Stimulated activated memory B cell treated with anti-CD40 and anti-IgM and Interleukin-4, amounts not matched to agents 10 μg/mL and 1 μg/mL and 100 μg/mL, for 72 hours (primary cell): ENCODE measurements around the gene GPR183.

Experiments used
- ATAC-seq: fragments of 150-1000 bp; cut with Tn5 transposase; 2 replicates; pipeline ENCODE4 v1.10.0; 2021
- H3K27ac Mint-ChIP-seq: one replicate; pipeline ENCODE4 v1.8.0; 2022; ENCODE audit warnings: mild to moderate bottlenecking, mixed read lengths
- H3K27me3 Mint-ChIP-seq: one replicate; pipeline ENCODE4 v1.8.0; 2022; ENCODE audit warnings: mixed read lengths
- H3K36me3 Mint-ChIP-seq: one replicate; pipeline ENCODE4 v1.8.0; 2022; ENCODE audit warnings: mixed read lengths
- H3K4me1 Mint-ChIP-seq: one replicate; pipeline ENCODE4 v1.8.0; 2022; ENCODE audit warnings: mixed read lengths
- H3K4me3 Mint-ChIP-seq: one replicate; pipeline ENCODE4 v1.8.0; 2022; ENCODE audit warnings: mild to moderate bottlenecking, moderate library complexity, mixed read lengths
- H3K9me3 Mint-ChIP-seq: one replicate; pipeline ENCODE4 v1.8.0; 2022; ENCODE audit warnings: mixed read lengths

GPR183 gene, protein sequence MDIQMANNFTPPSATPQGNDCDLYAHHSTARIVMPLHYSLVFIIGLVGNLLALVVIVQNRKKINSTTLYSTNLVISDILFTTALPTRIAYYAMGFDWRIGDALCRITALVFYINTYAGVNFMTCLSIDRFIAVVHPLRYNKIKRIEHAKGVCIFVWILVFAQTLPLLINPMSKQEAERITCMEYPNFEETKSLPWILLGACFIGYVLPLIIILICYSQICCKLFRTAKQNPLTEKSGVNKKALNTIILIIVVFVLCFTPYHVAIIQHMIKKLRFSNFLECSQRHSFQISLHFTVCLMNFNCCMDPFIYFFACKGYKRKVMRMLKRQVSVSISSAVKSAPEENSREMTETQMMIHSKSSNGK

DNA sequence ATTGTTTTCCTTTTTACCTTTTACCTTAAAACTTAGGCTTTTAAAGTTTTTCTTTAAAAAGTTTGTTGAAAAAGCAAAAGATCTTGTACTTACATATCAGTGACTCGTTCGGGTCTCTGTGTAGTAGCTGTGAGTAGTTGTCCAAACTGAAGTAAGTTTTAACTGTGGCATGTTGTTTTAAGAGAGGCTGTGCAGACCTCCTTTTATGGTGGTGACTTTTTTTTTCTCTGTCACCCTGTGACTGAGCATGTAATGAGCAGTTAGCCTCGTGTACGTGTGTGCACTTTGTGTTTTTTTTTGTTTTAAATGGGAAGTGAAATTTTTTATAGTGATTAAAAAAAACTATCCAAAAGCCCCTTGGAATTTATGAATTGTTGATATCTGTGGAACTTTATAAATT is at the start of gene GPR183:
TSS of gene GPR183 (minus strand) at position 153 of the 400 bp plus-strand sequence. CDS start 11,254 bp downstream, outside the sequence.
- Mint-ChIP-seq H3K9me3 (no peaks in the 10 kb centered on the region), H3K27me3 (no peaks in the 10 kb centered on the region), H3K36me3 (peaks cover 47% of the 10 kb centered on the region), H3K4me3 (peak within 1 kb of the TSS; percentile 97), H3K4me1 (peaks cover 74% of the 10 kb centered on the region), H3K27ac (peak within 1 kb of the TSS; percentile 77)
- peak; percentile 90 for ATAC-seq

DNA sequence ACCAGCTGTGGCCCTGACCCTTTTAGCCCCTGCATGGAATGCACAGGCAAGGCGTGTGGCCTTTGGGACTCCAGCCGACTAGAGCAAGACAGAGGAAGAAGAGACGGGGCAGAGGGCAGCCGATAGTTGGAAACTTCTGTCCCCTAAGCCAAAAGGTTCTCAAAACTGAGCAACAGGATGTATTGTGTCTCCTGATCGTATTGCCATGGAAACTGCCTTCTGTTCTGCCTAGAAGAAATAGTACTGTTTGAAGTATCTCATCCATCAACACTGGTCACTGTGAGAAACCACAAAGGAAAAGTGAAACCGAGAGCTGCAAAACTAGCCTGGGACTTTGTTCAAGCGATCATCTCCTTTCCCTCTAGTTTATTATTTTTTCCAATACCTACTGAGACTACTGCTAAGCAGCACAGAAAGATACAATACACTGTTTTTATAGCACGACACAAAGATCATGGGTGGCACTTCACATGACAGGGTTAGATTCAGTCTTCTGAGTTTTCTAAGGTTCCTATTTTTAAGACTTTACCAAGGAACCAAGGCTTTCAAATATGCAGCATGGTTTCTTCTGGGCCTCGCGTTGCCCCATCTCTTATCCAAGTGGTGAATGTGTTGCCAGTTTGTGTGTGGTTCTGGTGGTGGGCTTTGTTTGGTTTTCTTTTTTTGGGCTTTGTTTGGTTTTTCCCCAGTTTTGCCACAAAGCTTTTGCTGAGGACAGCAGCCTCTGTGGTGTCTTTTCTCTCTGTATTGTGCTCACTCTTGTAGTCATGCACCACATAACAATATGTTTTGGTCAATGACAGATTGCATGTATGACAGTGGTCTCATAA is 49.3 kb upstream of the GPR183 start:
- ATAC-seq, result peak; percentile 71
- Mint-ChIP-seq H3K4me3 (peak overlapping the region; percentile 65), H3K4me1 (peaks cover 97% of the 10 kb centered on the region), H3K27ac (peak overlapping the region; percentile 97), H3K27me3 (no peaks in the 10 kb centered on the region), H3K9me3 (no peaks in the 10 kb centered on the region), H3K36me3 (peaks cover 40% of the 10 kb centered on the region)

DNA sequence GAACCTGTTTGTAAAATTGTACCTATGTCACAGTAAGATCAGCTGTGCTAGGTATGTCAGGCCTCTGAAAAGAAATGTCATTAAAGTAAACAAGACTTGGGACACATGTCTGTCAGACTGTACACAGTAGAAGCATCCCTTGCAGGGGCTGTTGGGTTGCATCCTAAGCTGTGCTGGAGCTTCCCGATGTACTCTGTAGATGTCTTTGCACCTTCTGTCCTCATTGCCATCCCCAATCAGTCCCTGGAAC is 48.7 kb upstream of the GPR183 start:
- Mint-ChIP-seq H3K36me3 (peaks cover 35% of the 10 kb centered on the region), H3K4me3 (peak overlapping the region; percentile 65), H3K27ac (peak overlapping the region; percentile 97), H3K9me3 (no peaks in the 10 kb centered on the region), H3K4me1 (peaks cover 98% of the 10 kb centered on the region), H3K27me3 (no peaks in the 10 kb centered on the region)
- ATAC-seq, result no peak

DNA sequence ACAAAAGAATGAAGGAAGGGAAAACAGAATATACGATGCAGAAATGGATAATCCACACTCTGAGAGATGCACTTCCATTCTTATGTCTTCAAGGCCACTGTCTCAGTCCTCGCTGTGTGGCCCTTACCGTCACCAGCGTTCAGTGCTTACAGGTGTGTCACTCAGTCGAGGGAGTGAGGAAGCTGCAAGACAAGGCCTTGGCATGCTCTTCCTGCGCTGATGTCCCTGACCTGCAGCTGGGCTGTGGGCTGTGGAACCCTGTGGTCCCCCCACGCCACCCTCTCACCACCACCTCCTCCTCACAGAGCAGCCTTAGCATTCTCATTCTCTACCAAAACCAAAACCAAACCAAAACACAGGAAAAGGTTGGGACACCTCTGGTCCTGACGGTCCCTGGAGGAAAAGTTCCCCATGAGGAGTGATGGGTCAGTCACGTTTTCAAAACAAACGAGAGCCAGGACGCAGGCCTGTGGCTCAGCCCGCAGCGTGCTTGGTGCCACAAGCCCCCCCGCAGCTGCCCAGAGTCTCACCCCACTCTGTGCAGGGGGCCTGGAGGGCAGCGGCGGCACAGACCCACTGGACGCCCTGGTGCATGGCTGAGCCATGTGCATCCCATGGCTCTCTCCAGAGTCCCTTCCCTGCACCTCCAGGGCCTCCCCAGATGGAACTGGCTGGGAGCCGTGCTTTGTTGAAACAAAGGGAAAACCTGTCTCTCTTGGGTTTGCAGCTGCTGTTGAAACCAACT is 48.2 kb upstream of the GPR183 start:
- H3K27me3 Mint-ChIP-seq, result no peaks in the 10 kb centered on the region
- H3K9me3 Mint-ChIP-seq, result no peaks in the 10 kb centered on the region
- peaks cover 98% of the 10 kb centered on the region for H3K4me1 Mint-ChIP-seq
- H3K27ac Mint-ChIP-seq, result peak overlapping the region; percentile 97
- peaks cover 33% of the 10 kb centered on the region for H3K36me3 Mint-ChIP-seq
- ATAC-seq, result no peak
- H3K4me3 Mint-ChIP-seq, result peak overlapping the region; percentile 65

DNA sequence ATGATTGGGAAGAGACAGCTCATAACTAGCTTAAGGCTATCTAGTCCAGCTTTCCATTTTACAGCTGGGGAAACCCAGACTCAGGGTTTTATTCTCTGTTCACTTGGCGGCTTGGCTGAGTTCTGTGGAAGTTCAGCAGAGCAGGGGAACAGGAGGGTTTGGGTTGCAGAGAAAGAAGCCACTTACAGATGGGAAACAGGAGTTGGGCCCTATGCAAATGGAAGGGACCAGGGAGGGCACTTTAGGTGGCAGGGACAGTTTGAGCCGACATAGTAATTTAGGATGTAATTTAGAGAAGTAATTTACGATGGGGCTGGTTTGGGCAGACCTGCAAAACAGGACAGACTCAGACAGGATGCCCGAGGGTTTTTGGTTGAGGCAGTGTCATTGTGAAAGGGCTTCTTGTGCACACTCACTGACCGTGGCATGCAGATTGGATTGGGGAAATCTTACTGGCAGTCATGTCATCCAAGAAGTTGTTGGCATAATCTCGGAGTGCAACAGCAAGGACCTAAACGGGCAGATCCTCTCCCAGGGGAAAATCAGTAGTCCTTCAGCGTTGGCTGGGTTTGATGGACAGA is 47.3 kb upstream of the GPR183 start:
- Mint-ChIP-seq H3K9me3 (no peaks in the 10 kb centered on the region), H3K4me1 (peaks cover 93% of the 10 kb centered on the region), H3K36me3 (peaks cover 36% of the 10 kb centered on the region), H3K27ac (peak overlapping the region; percentile 97), H3K27me3 (no peaks in the 10 kb centered on the region), H3K4me3 (peak overlapping the region; percentile 74)
- ATAC-seq, result peak; percentile 81

DNA sequence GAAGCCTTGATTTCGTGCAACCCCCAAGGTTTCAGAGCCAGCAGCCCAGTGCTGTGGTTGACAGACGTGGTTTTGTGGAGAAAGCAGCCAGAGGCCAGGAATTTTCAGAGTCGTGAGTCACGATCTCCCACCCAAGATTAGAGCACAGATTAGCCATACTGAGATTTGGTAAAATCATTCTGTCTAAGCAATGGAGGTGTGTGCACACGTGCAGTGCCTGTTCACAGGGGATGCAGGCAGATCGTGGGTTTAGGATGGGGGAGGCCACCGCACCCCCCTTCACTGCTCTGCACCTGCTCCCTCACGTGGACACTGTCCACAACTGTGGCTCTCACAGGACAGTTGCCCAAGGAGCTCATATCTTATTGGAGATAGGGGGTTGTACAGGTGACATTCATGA is 46.6 kb upstream of the GPR183 start:
- H3K27me3 Mint-ChIP-seq, result no peaks in the 10 kb centered on the region
- peaks cover 40% of the 10 kb centered on the region for H3K36me3 Mint-ChIP-seq
- peak overlapping the region; percentile 97 for H3K27ac Mint-ChIP-seq
- peak; percentile 17 for ATAC-seq
- peak overlapping the region; percentile 74 for H3K4me3 Mint-ChIP-seq
- H3K4me1 Mint-ChIP-seq, result peaks cover 93% of the 10 kb centered on the region
- H3K9me3 Mint-ChIP-seq, result no peaks in the 10 kb centered on the region

DNA sequence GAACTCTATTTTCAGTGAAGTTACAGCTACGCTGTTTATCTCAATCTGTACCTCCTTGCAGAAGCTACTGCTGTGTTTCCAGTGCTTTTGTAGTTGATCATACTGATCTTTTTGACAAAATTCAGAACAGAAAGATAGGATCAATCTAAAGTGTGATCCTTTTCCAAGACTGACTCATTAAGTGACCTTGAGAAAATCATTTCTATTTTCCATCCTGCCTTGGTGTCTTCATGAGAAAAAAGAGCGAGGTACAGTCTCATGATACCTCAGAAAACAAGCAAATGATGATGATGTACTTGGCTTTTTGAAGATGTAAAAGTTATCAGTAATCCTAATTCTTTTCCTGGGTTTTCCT is 46.0 kb upstream of the GPR183 start:
- Mint-ChIP-seq H3K9me3 (no peaks in the 10 kb centered on the region), H3K27me3 (no peaks in the 10 kb centered on the region), H3K4me3 (no peak overlapping the region), H3K4me1 (peaks cover 93% of the 10 kb centered on the region), H3K36me3 (peaks cover 40% of the 10 kb centered on the region), H3K27ac (peak overlapping the region; percentile 97)
- no peak for ATAC-seq

DNA sequence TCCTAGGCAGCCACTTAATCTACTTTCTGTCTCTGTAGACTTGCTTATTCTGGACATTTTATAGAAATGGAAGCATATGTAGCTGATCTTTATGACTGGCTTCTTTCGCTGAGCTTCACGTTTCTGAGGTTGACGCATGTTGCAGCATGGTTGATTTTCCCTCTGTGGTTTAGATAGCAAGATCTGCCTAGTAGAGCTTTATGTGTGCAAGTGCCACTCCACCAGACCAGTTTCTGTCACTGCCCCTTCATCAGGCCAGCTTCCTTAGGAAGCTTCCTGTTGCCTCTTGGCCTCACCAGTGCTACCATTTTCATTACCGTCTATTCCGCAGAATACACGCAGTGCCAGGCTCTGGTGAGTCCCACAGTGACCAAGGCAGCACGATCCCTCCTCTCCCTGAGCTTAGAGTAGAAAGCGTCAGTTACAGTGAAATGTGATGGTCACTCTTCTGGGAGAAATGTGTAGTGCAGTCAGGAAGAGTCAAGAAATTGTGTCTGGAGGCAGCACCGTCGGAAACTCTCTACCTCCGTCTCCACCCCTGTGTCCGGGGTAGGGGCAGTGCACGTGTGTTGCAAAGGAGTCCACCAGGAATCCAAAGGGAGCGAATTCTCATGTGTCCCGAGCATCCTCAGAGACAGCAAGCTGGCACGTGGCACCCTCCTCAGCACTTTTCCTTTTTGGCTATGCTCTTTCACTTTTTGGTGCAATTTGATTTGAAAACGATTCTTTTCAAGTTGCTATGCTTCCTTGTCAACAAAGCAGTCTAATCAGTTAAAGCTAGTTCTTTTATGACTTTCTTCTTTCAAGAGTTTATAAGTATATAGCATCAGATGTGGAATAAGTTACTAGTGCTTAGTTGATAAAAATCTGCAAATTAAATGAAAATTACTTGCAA is 45.4 kb upstream of the GPR183 start:
- H3K9me3 Mint-ChIP-seq, result no peaks in the 10 kb centered on the region
- no peak for ATAC-seq
- H3K4me3 Mint-ChIP-seq, result no peak overlapping the region
- peak overlapping the region; percentile 97 for H3K27ac Mint-ChIP-seq
- H3K36me3 Mint-ChIP-seq, result peaks cover 42% of the 10 kb centered on the region
- no peaks in the 10 kb centered on the region for H3K27me3 Mint-ChIP-seq
- peaks cover 93% of the 10 kb centered on the region for H3K4me1 Mint-ChIP-seq

DNA sequence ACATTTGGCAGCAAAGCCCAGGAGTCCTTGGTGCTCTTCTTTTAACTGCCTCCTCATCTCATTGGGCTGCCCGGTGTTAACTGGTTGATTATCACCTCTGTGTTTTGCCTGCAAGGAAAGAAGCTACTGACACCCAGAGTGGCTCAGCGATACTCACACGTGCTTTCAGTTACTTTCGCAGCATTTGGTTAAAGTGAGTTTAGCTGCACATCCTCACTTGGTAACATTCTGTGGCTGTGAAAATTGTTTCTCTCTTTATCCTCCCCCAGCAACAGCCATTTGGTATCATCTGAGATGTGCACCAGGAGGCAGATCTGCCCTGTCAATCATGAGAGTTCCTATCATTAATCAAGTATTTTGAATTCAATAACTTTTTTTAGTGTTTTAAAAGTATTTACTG is 44.6 kb upstream of the GPR183 start:
- no peak for ATAC-seq
- no peaks in the 10 kb centered on the region for H3K9me3 Mint-ChIP-seq
- H3K27ac Mint-ChIP-seq, result peak overlapping the region; percentile 97
- H3K27me3 Mint-ChIP-seq, result no peaks in the 10 kb centered on the region
- peaks cover 93% of the 10 kb centered on the region for H3K4me1 Mint-ChIP-seq
- H3K4me3 Mint-ChIP-seq, result no peak overlapping the region
- peaks cover 46% of the 10 kb centered on the region for H3K36me3 Mint-ChIP-seq

DNA sequence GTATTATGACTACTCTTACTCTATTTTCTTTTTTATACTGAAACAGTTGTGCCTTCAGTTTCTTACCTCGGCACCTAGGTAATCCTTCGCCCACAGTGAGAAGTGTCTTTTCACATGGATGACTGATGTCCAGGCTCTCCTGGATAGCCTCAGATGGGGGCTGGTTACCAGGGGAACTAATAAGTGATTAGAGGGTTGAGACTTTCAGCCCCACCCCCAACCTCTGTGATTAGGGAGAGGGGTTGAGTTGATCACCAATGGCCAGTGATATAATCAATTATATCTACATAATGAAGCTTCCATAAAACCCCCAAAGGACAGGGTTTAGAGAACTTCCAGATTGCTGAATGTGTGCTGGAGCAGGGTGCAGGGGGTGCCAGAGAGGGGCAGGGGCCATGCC is 43.0 kb upstream of the GPR183 start:
- Mint-ChIP-seq H3K36me3 (peaks cover 56% of the 10 kb centered on the region), H3K4me3 (no peak overlapping the region), H3K27me3 (no peaks in the 10 kb centered on the region), H3K4me1 (peaks cover 89% of the 10 kb centered on the region), H3K9me3 (no peaks in the 10 kb centered on the region), H3K27ac (peak overlapping the region; percentile 97)
- no peak for ATAC-seq

DNA sequence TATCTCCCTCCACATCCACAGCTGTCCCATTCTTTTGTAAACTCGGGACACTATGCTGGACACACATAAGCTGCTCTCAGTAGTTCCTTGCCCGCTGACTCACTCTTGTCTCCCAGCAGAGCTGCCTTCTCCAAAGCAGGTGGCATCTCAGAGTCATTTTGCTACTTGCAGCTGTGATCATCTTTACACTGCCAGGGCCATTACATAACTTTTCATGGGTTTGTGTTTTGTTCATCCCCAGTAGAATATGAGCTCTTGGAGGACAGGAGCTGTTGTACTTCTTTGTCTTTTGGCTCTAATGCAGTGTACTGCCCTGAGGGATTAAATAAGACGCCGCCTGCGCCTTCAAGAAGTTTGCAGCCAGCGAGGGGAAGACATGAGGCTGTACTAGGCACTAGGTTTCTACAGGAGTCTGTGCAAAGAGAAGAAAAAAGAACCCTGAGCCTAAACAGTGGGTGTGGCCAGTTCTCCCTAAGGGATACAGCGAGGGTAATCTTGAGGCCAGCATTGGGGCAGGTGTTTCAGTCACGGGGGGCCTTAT is 40.8 kb upstream of the GPR183 start:
- peak overlapping the region; percentile 71 for H3K27ac Mint-ChIP-seq
- H3K27me3 Mint-ChIP-seq, result no peaks in the 10 kb centered on the region
- H3K4me1 Mint-ChIP-seq, result peaks cover 74% of the 10 kb centered on the region
- no peaks in the 10 kb centered on the region for H3K9me3 Mint-ChIP-seq
- peak overlapping the region; percentile 6 for H3K4me3 Mint-ChIP-seq
- ATAC-seq, result peak; percentile 79
- peaks cover 59% of the 10 kb centered on the region for H3K36me3 Mint-ChIP-seq

DNA sequence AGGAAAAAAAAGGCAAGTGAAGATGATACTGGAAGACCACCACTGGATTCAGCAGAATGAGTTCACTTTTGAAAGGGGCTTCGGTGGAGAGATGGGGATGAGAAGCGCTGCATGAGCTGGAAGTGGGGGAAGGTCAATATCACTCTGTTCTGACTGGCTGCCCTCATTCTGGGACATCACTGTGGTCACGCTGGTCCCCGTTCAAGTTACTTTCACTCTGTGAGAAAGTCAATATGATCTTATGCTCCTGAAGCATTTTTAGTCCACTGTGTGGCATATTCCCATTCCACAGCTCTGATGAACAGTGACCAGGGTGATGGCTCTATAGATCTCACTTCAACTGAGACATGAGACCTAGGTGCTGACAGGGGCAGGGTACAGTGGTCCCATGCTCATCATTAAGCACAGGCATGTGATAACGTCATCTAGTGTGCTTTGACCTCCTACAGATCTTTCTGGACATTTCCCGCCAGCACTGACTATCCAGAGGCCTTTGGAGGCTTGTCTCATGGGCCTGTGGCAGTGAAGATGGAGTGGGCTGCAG is 40.2 kb upstream of the GPR183 start:
- H3K9me3 Mint-ChIP-seq, result no peaks in the 10 kb centered on the region
- peaks cover 62% of the 10 kb centered on the region for H3K36me3 Mint-ChIP-seq
- H3K27me3 Mint-ChIP-seq, result no peaks in the 10 kb centered on the region
- no peak for ATAC-seq
- H3K27ac Mint-ChIP-seq, result peak overlapping the region; percentile 71
- peaks cover 68% of the 10 kb centered on the region for H3K4me1 Mint-ChIP-seq
- H3K4me3 Mint-ChIP-seq, result no peak overlapping the region

DNA sequence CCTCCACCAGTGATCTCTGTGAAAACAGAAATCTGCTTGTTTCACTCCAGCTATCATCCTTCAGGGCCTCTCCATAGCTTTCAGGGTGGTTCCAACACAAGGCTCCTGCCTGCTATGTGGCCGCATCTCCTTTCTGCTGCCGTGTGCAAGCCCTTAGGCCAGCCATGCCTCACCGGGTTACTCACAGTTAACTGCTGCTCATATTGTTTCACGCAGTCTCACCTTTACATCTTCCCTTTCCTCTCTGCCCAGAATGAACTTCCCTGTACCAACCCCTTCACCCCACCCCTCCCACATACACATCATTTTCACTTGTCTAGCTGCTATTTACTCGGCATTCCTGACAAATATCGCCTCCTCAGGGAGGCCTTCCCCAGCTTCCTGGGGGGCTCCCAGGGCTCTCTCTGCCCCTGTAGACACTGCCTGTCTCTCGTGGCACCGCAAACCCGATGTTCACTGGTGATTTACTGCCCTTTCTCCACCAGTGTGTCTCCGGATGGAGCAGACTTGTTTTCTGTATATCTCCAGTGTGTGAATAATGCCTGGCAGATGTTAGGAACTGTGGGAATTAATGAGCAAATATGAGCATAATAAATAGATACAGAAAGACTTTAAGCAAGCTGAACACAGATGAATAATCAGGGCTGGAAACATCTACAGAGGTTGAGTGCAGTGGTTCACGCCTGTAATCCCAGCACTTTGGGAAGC is 39.3 kb upstream of the GPR183 start:
- H3K27ac Mint-ChIP-seq, result peak overlapping the region; percentile 71
- no peaks in the 10 kb centered on the region for H3K9me3 Mint-ChIP-seq
- H3K4me3 Mint-ChIP-seq, result peak overlapping the region; percentile 32
- peaks cover 61% of the 10 kb centered on the region for H3K4me1 Mint-ChIP-seq
- H3K27me3 Mint-ChIP-seq, result no peaks in the 10 kb centered on the region
- no peak for ATAC-seq
- peaks cover 63% of the 10 kb centered on the region for H3K36me3 Mint-ChIP-seq
